K562 (cell line): ENCODE results near the gene SERGEF.

Source experiments
- EZH2 ChIP-seq: IDR thresholded peaks from 2 replicates; pipeline ENCODE4 v1.6.1; 2012; ENCODE audit warnings: low read depth, mild to moderate bottlenecking, inconsistent platforms, low read length, borderline replicate concordance
- TARDBP ChIP-seq: fragments of 450-650 bp; IDR thresholded peaks from 2 replicates; pipeline ENCODE4 v1.6.1; 2016
- ZFP36 ChIP-seq: fragments of 150-350 bp; IDR thresholded peaks from 2 replicates; pipeline ENCODE4 v1.6.1; 2018; ENCODE audit warnings: low read length, low read depth; ENCODE audit not compliant: partially characterized antibody
- ZNF384 ChIP-seq: IDR thresholded peaks from 2 replicates; pipeline ENCODE4 v1.6.1; 2012; ENCODE audit warnings: low read depth, low read length, improper control_type of control experiment

GRCh38 chr11:17954395-17955252 lies 58.2 kb downstream of the SERGEF start:
- TF ChIP-seq TARDBP, result no peak
- TF ChIP-seq ZNF384, result no peak
- TF ChIP-seq EZH2, result no peak
- TF ChIP-seq ZFP36, result no peak
